DMS153 treated with DMSO at 0.1 percent for 48 hours (cell line): ENCODE results near the gene CNGA3.

Source experiments
- DNase-seq: peaks from one replicate; lab custom pipeline; 2025; ENCODE audit not compliant: unreplicated experiment; lab: John Stamatoyannopoulos, UW

Gene CNGA3

GRCh38 chr2:98327776-98328175 lies 18.5 kb upstream of the CNGA3 start:
- no peak for DNase-seq

DNA sequence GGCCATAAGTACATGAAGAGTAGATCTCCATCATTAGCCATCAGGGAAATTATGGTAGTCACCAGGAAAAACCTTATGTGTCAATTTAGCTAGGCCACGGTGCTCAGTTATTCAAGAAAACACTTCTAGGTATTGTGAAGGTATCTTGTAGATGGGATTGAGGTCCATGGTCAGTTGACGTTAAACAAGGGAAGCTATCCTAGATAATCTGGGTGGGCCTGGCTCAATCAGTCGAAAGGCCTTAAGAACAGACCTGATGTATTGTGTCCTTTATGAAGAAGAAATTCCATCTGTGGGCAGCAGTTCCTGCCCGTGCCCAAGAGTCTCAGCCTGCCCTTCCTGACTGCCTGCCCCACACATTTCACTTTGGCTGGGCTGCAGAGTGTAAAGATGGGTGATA lies 16.7 kb upstream of the CNGA3 start:
- DNase-seq, result no peak

GRCh38 chr2:98332989-98333388 lies 13.3 kb upstream of the CNGA3 start:
- no peak for DNase-seq

- DNase-seq, result no peak
Observed at GRCh38 chr2:98333922-98334321, 12.3 kb upstream of the CNGA3 start.

- DNase-seq, result peak; percentile 44
Observed at GRCh38 chr2:98334439-98335078, 11.7 kb upstream of the CNGA3 start.

- DNase-seq, result no peak
Observed at GRCh38 chr2:98335271-98335670, 11.0 kb upstream of the CNGA3 start.

- no peak for DNase-seq
Observed at GRCh38 chr2:98341241-98341640, 5.0 kb upstream of the CNGA3 start.

- DNase-seq, result no peak
Observed at GRCh38 chr2:98343285-98343684, 3.0 kb upstream of the CNGA3 start.

DNA sequence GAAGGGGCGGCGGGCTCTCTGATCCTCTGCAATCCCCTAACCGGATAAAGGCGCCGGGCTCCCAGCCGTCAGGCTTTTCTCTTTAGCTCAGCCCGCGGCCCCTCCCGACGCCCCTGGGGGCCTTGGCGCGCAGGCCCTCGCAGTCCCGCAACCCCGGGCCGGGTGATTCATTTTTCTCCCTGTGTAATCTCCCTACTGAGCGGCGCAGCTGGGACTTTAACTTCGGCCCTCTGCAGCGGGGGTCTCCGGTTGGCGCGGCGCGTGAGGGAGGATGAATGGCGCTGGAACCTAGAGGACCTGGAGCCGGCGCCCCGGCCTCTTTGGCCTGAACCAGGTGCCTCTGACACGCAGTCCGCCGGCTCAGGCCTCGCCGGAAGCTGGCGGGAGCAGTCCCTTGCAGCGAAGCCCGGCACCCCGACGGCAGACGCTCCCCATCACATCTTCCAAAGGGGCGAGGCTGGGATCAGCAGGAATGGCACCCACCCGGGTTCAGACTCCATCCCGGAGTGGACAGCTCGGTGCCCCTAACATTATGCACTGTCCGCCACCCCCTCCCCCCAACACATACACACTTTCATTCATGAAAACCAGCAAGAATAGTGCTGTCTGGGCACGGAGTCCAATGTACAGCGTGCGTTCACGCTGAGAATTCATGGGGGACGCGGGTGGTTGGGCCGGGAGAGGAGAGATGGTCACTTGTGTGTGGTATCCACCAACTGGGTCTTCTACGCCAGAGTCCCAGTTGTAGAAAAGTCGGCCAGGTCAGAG lies 1.2 kb downstream of the CNGA3 start:
- DNase-seq, result no peak

- peak; percentile 25 for DNase-seq
Observed at GRCh38 chr2:98348066-98348561, 1.9 kb downstream of the CNGA3 start.

- no peak for DNase-seq
Observed at GRCh38 chr2:98350411-98350810, 4.2 kb downstream of the CNGA3 start.

DNA sequence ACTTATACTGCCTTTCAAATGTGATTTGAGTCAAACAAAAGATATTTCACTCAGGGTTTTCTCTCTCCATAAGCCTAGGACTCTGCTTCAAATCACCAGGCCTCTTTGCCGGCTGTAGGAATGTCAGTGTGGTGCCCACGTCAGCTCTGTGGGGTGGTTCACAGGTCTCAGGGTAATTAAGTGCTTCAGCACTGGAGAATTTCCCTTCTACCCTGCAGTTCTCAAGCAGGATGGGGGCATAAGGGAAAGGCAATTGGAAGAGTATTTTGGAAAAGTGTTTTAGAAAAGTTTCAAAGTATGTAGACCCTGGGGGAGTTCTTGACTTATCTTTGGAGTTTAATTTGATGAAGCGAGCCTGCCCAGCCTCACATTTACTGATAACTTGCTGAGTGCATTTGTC lies 9.6 kb downstream of the CNGA3 start:
- DNase-seq, result no peak

DNA sequence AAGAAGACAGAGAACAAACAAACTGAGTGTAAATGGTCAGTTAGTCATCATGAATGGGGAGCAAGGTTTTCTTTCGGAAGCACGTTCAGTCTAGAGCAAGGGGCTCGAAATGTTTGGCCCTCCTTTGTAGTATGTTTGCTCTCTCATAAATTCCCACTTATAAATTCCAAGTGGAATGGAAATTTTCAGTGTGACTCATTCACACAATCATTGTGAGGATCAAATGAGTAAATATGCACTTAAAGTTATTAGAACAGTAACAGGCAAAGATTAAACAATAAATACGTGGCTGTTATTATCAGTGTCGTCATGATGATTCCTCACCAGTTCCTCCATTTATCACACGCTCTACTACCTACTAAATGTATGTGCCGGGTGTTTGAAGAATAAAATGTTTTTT lies 10.5 kb downstream of the CNGA3 start:
- DNase-seq, result peak; percentile 37

DNA sequence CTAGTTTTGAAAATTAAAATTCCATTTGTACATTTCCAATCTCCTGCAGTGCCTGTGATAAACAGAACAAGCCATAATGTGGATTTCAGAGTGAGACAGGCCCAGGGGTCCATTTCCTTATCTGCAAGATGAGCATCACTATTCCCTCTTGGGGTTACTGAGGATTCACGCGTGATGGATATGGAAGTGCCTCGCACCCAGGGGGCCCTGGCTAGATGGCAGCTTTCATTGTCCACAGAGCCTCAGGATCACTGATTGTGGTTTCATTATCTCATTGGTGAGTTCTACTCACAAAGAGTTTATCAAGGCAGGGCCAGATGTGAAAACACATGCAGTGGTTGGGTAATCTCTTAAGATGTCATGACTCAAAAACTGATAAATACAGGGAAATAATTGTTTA lies 11.6 kb downstream of the CNGA3 start:
- DNase-seq, result no peak

DNA sequence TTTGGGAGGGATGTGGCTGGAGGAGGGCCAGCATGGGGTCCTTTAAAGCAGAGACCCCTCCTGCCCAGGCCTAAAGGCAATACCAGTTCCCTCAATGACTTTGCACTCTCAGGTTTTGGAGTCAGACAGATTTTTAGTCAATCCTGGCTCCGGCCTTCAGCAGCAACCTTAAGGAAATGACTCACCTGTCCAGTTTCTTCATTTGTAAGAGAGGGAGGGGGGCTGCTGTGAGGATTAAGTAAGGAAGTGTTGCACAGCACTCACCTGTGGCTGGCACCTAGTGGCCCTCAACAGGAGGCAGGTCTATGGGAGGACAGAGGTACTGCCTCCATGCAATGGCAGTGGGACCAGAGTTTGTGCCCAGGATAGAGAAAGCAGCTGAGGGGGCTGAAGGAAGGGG lies 13.7 kb downstream of the CNGA3 start:
- no peak for DNase-seq

DNA sequence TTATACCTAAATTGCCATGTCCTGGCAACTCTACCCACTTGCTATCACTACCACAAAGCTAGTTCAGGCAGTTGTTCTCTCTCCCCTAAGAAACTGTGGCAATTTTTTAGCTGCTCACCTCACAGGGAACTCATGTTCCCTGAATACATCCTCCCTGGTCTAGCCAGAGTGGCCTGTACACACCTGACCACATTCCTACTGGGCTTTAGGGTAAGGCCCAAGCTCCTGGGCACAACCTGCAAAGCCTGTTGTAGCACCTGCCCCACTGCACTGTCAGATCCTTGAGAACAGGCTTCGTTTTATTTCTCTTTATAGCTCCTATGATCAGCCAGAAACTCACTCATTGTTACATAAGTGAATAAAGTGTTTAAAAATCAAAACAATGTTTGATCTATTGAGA lies 21.5 kb downstream of the CNGA3 start:
- no peak for DNase-seq

- no peak for DNase-seq
Observed at GRCh38 chr2:98369710-98370239, 23.5 kb downstream of the CNGA3 start.

DNA sequence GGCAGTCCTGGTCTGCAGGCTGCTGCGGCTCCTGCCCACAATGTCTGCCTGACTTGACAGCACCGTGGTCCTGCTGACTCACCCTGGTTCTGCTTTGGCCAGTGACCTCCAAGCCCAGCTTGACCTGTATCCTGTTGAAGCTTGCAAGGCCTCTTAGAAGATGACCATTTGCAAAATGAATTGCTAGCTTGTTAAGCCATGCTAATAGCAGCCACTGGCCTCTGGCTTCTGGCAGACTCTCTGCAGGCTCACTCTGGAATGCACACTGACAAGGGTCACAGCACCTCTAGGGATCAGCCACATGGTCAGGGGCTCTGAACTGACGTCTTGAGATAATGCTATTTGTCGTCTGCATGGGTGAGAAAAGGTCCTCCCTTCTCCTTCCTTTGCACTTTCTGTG lies 25.9 kb downstream of the CNGA3 start:
- DNase-seq, result no peak

GRCh38 chr2:98372579-98372978 lies 26.3 kb downstream of the CNGA3 start:
- DNase-seq, result no peak

- DNase-seq, result no peak
Observed at GRCh38 chr2:98374286-98374685, 28.0 kb downstream of the CNGA3 start.

GRCh38 chr2:98374958-98375570 lies 28.8 kb downstream of the CNGA3 start:
- no peak for DNase-seq
